GM19467 (cell line): Measurements from ENCODE around the gene NKX1-1.

Source experiments
- ATAC-seq: cut with Tn5 transposase; IDR thresholded peaks from one replicate; pipeline ENCODE4 v1.9.1; 2021; ENCODE audit warnings: mild to moderate bottlenecking, moderate library complexity; ENCODE audit not compliant: unreplicated experiment

NKX1-1 gene

DNA sequence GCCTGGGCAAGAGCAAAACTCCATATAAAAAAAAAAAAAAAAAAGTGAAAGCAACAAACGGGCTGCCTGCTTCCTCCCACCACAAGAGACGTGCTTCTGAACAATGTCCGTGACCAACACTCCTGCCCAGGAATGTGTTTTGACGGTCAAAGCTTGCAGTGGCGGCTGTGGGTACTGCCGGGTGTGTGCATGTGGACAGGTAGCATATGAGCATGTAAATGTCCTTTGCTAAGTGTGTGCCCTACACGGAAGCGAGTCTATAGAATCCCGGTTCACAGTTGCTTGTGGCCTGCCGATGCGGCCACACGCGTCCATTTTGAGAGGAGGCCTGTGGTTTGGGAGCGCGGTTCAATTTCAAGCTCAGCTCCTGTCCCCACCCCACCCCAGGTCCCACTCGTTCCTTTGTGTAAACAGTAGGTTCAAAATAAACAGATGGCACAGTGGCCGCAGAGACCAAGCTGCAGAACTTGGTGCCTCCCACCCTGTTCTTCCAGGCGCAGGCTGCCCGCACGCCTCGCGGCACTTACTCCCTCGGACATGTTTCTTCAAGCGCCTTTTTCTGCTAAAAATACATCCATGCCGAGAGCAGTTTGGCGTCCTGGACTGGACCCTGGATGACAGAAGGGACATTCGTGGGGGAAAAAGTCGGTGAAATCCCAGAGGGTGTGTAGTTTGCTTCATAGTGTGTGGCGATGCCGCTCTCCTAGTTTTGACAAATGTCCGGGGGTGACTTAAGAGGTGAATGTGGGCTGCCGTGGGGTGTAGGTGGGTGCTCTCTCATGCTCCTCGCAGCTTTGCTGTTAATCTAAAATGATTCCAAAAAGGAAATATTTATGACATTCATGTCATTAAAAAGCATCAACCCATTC, 11.5 kb upstream of the NKX1-1 start:
- ATAC-seq = no peak

DNA sequence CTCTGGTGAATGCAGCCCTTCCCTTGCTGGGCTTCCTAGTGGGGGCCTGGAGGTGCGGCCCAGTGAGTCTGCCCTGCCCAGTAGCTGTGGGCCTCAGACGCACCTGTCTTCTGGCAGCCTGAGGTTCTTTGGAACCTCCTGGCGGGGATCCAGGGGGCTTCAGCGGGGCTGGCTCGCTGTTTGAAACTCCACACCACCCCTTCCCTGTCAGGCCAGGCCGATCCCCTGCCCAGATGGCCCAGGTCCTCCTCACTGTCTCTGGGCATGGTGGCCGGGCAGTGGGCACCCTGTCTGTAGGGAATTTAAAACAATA, 10.7 kb upstream of the NKX1-1 start:
- ATAC-seq = no peak

- ATAC-seq = no peak
Measured at GRCh38 chr4:1416051-1416947, 10.1 kb upstream of the NKX1-1 start.

DNA sequence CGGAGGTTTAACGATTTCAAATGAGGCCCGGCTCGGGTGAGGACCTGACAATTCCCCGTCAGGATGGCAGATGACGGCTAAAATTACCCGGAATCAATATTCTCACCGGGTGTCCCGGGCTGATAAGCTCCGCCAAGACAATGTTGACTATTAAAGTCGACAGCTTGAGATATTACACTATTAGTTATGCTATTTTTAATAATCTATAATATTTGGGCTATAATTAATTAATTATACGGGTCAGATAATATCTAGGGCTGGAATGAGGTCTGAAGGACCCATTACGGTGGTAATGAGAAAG, 9.4 kb upstream of the NKX1-1 start:
- no peak for ATAC-seq

- ATAC-seq = no peak
Measured at GRCh38 chr4:1414831-1415680, 8.8 kb upstream of the NKX1-1 start.

- ATAC-seq = no peak
Measured at GRCh38 chr4:1413687-1414479, 7.6 kb upstream of the NKX1-1 start.

- no peak for ATAC-seq
Measured at GRCh38 chr4:1413204-1413663, 7.0 kb upstream of the NKX1-1 start.

DNA sequence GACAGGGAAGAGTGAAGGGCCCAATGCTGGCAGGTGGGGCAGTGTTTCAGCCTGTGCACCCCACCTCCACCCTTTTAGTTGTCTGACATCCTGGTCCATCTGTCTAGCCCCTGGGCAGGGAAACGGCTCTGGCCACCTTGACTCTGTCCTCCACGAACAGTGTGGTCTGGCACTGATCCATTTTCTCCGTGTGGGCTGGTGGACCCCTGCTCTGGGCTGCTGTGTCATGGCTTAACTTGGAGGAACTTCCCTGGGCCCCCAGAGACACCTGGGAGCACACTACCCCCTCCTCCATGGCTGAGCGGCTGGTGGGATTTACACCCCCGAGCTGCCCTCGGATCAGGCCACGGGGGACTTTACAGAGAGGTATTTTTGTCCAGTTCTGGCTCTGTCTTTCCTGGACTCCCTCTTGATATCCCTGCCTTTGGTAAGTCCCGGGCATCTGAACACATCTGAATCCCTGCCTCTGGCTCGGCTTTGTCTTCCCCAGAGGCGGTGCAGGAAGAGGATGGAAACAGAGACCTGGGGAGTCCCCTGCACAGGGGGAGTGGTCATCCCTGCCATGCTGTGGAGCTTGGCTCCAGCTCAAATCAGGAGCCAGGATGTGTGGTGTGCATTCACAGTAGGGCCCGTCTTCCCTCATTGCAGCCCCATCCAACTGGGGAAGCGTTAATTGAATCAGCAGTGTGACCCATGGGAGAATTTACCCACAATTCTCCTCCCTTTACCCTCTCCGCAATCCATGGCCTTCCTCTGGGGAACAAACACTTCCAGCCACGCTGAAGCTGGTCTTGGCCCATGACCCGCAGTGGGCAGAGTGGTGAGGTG, 6.3 kb upstream of the NKX1-1 start:
- ATAC-seq = no peak

DNA sequence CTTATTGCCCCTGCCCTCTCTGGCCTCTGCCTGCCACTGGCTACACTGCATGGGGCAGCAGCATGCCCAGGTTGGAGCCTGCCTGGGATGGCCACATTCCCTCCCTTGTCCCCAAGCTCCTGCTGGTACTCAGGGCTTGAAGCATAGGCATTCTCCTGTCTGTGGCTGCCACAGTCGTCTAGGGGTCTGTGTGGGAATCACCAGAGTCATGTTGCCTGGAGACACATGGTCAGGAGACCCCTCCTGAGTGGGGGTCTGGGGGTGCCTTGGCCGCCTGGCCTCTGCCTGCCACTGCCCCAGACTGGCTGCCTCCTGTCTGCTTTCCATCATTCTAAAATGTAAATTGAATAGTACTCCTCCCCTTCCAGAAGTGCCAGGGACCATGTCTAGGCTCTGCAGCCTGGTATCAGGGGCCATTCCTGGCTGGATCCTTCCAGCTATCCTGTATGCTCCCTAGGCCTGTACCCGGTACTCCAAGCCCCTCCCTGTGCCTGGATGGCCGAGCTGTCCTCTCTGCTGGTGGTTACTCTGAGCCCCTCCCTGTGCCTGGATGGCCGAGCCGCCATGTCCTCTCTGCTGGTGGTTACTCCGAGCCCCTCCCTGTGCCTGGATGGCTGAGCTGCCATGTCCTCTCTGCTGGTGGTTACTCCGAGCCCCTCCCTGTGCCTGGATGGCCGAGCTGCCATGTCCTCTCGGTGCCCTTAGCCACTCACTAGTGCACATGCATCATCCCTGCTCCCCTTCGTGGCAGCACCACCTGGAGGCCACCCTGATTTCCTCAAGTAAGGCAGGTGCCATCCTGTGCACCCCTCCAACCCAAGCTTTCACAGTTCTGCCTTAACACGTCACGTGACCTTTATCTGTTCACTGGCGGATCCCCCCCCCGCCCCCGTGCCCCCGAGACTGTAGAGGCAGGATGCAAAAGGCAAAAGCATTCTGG, 5.5 kb upstream of the NKX1-1 start:
- no peak for ATAC-seq

GRCh38 chr4:1410491-1411325, 4.5 kb upstream of the NKX1-1 start:
- ATAC-seq = no peak

- ATAC-seq = no peak
Measured at GRCh38 chr4:1409491-1410425, 3.5 kb upstream of the NKX1-1 start.

- ATAC-seq = no peak
Measured at GRCh38 chr4:1409079-1409478, 2.8 kb upstream of the NKX1-1 start.

- no peak for ATAC-seq
Measured at GRCh38 chr4:1408418-1408817, 2.2 kb upstream of the NKX1-1 start.

DNA sequence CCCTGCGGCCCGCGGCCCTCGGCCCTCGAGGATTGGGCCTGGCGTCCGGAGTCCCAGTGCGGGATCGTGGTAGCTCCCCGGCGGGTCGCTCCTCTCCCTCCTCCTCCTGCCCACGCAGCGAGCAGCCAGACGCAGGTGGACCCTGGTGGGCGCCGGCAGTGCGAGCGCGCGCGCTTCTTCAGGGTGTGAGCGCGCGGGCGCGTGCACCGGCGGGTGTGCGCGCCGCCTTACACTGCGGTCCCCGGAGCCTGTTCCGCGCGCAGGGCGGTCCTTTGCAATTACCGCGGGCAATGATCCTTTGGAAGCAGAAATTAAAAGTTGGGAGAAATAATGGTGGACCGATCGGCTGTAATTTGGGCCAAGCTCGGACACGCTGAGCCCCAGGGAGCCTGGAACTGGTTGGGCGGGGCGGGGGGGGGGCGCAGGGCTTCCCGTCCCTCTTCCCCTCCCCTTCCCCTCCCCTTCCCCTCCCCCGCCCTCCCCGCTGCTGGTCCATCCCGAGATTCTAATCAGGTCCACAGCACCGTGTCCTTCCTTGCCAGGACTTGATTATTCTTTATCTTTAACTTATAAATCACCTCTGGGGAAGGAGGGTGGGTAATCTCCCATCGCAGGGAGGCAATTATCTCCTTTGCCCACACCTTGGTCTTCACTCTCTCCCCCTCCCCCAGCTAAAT, 1.6 kb upstream of the NKX1-1 start:
- no peak for ATAC-seq

- no peak for ATAC-seq
Measured at GRCh38 chr4:1406981-1407656, 877 bp upstream of the NKX1-1 start.
